Stimulated activated CD4-positive, alpha-beta T cell treated with anti-CD3 and anti-CD28 coated beads, Interleukin-15, amount 100 ng/mL, for 48 hours (primary cell): ENCODE results near the gene MAGT1.
"Not testable (repeated sequence)": the region's sequence is repeated elsewhere in the genome, so short reads cannot be mapped to it uniquely, and the experiment has no call there.

Source experiments
- DNase-seq, 2 donors: peaks; one replicate each; pipeline ENCODE4 v3.0.0-alpha.2; 2020; ENCODE audit warnings: low read depth in 2 of 2

Gene MAGT1

DNA sequence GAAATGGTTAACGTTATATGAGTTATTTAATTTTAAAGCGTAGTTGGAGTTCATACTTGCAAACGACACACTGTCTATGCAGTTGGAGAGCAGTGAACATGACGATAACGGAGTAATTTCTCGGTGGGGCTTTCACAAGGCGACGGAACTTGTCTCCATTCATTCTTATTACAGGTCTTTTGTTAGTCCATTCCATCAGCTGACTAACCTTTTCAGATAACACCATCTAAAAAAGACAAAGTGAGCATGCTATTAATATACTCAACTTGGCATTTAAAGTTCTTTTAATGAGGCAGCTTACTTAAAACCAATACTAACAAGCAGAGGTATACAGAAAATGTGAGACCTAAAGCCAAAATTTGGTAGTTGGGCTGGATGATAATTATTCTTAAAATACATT is 19.9 kb downstream of the MAGT1 start:
- DNase-seq = no peak

GRCh38 chrX:77831544-77831943 is 63.7 kb downstream of the MAGT1 start:
- not testable (repeated sequence) for DNase-seq

DNA sequence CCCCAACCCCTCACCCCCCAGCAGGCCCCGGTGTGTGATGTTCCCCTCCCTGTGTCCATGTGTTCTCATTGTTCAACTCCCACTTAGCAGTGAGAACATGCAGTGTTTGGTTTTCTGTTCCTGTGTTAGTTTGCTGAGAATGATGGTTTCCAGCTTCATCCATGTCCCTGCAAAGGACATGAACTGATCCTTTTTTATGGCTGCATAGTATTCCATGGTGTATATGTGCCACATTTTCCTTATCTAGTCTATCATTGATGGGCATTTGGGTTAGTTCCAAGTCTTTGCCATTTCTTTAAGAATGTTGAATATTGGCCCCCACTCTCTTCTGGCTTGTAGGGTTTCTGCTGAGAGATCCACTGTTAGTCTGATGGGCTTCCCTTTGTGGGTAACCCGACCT is 73.2 kb downstream of the MAGT1 start:
- DNase-seq = not testable (repeated sequence)

GRCh38 chrX:77820091-77820727 is 75.0 kb downstream of the MAGT1 start:
- no peak for DNase-seq

DNA sequence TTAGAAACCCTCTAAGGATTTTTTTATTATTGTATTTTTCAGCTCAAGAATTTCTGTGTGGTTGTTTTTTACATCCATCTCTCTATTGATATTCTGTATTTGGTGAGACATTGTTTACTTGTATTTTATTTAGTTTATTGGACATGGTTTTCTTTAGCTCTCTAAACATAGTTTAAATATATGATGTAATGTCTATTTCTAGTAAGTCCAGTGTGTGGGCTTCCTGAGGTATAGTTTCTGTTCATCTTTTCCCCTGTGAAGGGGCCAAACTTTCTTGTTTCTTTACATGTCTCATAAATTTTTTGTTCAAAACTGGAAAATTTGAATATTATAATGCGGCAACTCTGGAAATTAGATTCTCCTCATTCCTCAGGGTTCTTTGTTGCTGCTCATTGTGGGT is 81.0 kb downstream of the MAGT1 start:
- DNase-seq = no peak

DNA sequence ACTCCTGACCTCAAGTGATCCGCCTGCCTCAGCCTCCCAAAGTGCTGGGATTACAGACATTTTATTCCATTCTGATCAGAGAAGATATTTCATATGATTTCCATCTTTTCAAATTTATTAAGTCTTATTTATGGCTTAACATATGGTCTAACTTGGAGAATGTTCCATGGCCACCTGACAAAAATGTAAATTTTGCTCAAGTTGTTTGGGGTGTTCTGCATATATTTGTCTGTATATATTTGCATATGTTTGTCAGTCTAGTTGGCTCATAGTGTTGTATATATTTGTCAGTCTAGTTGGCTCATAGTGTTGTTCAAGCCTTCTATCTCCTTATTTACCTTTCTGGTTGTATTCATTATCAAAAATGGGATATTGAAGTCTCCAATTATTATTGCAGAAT is 93.0 kb downstream of the MAGT1 start:
- no peak for DNase-seq

GRCh38 chrX:77795124-77795523 is 100.1 kb downstream of the MAGT1 start:
- no peak for DNase-seq

- no peak for DNase-seq
Observed at GRCh38 chrX:77793946-77794345, 101.3 kb downstream of the MAGT1 start.

- DNase-seq = no peak
Observed at GRCh38 chrX:77788050-77788449, 107.2 kb downstream of the MAGT1 start.

- no peak for DNase-seq
Observed at GRCh38 chrX:77786365-77786680, 108.9 kb downstream of the MAGT1 start.

DNA sequence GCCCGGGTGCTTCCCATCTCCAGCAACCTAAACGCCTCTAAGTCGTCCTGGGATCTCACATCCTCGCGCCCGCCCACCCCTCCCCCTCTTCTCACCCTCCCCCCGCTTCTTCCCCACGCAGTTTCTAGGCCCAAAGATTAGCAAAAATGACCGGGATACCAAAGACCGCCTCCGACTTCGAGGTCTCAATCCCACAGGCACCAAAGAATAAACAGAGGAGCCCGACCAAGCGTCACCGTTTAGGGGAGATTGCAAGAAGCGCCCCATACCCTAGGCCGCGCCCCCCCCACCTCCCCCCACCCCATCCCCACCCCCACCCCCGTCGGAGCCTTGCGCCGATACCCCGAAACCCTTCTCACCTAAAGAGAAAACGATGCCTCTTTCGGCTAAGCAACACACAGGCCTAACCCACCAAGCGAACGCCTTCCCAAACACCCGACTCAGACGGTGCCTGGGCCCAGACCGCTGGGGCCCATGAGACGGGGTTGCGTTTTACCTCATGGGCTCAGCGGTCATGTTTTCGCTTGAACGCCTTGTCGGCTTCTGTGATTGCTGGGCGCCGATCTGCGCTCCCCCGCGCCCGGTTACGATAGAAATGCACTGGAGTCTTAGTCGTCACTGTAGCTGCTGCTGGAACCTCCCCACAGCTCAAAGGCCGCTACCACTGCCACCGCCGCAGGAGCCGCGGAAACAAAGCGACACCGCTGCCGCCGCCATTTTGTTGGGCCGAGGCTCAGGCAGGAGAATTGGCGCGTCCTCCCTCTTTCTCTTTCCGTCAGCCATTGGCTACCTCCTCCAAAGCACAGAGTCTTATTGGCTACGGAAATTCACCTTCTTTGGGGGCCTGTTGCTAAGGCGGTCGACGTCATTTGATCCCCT is 109.5 kb downstream of the MAGT1 start, which contains the start of gene ATRX:
Gene ATRX (minus strand): TSS at position 731 of the 879 bp plus-strand sequence. CDS start 215 bp downstream, at position 516.
- peak; percentile 56 to 60 for DNase-seq

- DNase-seq = no peak
Observed at GRCh38 chrX:77779695-77780094, 115.5 kb downstream of the MAGT1 start.

DNA sequence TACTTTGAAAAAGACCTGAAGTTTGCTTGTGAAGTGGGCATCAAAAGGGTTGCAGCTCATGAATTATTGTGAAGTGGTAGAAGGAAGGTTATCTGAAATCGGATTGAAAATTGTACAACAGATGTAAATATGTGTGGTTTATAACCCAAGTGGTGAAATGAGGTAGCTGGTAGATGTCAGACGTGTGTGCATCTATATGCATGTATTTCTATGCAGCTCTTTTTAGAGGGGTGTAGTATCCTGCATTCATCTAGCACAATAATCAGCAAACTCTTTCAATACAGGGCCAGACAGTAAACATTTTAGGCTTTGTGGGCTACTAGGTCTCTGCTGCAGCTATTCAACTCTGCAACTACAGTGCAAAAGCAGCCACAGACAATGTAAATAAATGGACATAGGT is 118.6 kb downstream of the MAGT1 start:
- no peak for DNase-seq
